Lung (tissue), 12 donors: ENCODE data around the gene C1orf116. TPM values are rescaled to one million over a fixed set of nuclear protein-coding genes. Genes with fewer than 3 reads are reported as not detected.

ENCODE experiments used
- ATAC-seq: fragments of 200-7000 bp; cut with Tn5 transposase; one replicate; pipeline ENCODE4 v1.9.1; 2020; ENCODE audit warnings: moderate number of reproducible peaks; ENCODE audit not compliant: insufficient read depth, low FRiP score
- DNase-seq, 3 donors: peaks; one replicate each; pipeline ENCODE4 v3.0.0-alpha.2; 2013 to 2017
- H3K27ac ChIP-seq, 2 donors: one replicate each; pipeline ENCODE4 v1.5.1; 2013; ENCODE audit warnings: mild to moderate bottlenecking in 2 of 2, moderate library complexity in 2 of 2, control low read depth in 1 of 2, inconsistent platforms in 1 of 2, low read depth in 1 of 2, low read length in 1 of 2
- H3K27me3 ChIP-seq, 3 donors: one replicate each; pipeline ENCODE4 v1.5.1; 2013; ENCODE audit warnings: low read length in 2 of 3; ENCODE audit not compliant: control insufficient read depth in 3 of 3, insufficient read depth in 3 of 3
- H3K36me3 ChIP-seq, 4 donors: one replicate each; pipeline ENCODE4 v1.5.1; 2013; ENCODE audit warnings: low read length in 4 of 4, mild to moderate bottlenecking in 1 of 4, moderate library complexity in 1 of 4; ENCODE audit not compliant: control insufficient read depth in 4 of 4, insufficient read depth in 4 of 4
- H3K4me1 ChIP-seq, 5 donors: one replicate each; pipeline ENCODE4 v1.5.1; 2013; ENCODE audit warnings: low read length in 5 of 5, mild to moderate bottlenecking in 2 of 5, moderate library complexity in 1 of 5; ENCODE audit not compliant: control insufficient read depth in 5 of 5, insufficient read depth in 5 of 5
- H3K4me3 ChIP-seq: one replicate; pipeline ENCODE4 v1.5.1; 2013; ENCODE audit warnings: mild to moderate bottlenecking, control low read depth, moderate library complexity
- H3K9ac ChIP-seq, 2 donors: one replicate each; pipeline ENCODE4 v1.5.1; 2013; ENCODE audit warnings: low read length in 2 of 2, control low read depth in 1 of 2; ENCODE audit not compliant: insufficient read depth in 1 of 2
- H3K9me3 ChIP-seq, 4 donors: one replicate each; pipeline ENCODE4 v1.5.1; 2013; ENCODE audit warnings: low read length in 3 of 4, mild to moderate bottlenecking in 1 of 4, moderate library complexity in 1 of 4; ENCODE audit not compliant: control insufficient read depth in 4 of 4, insufficient read depth in 3 of 4
- CTCF ChIP-seq: IDR thresholded peaks from 2 replicates; pipeline ENCODE4 v1.5.1; 2012; ENCODE audit warnings: mild to moderate bottlenecking; ENCODE audit errors: control extremely low read depth, extremely low read depth
- WGBS, 2 donors: extraction: QIAGEN DNeasy Blood & Tissue Kit; methylation state at CpG; one replicate each; pipeline ENCODE4 v1.1.7; 2013; 5-methylcytosine and 5-hydroxymethylcytosine counted together
- polyA plus RNA-seq, 2 donors: library from polyadenylated mRNA; stranded (reverse); fragments of 200-250 nt; gene quantifications; one replicate each; pipeline ENCODE4 v1.2.1, GENCODE V29; 2013
- total RNA-seq, 2 donors: library from RNA; depleted of rRNA in 1 of 2; stranded (reverse); fragments of >200 nt in 1 of 2; gene quantifications; one replicate each; pipeline ENCODE4 v1.2.1, GENCODE V29; 2014 to 2021
- donor health status: control.
- donor health status: control.
- donor health status: Bipolar disorder and iron deficiency.
- donor health status: healthy.
- donor health status: DM: yes; HTN: yes; CAD: no.

The C1orf116 gene
- total and polyA plus RNA-seq, 4 donors, result 27.7 to 130 (median 91.6) TPM

DNA sequence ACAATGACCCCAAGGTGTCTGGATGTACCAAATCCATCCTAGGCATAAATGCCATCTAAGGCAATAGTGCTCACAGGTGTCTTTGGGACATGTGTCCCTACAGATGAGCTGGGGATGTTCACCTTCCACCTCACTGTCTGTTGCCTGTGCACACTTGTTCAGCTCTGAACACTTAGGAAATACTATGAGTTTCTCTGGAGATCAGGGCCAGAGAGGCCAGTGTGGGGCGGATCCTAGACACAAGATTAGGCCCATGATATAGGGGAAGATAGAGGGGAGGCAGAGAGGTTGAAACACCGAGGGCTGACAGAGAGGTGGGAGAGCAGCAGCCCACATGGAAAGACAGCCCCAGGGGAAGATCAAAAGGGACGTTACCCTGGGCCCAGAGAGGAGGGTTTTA, 25.6 kb downstream of the C1orf116 start:
- Histone ChIP-seq H3K9me3 (no peaks in the 10 kb centered on the region), H3K4me3 (no peak overlapping the region), H3K9ac (no peak overlapping the region), H3K4me1 (peaks cover 0 to 10% (median 4%) of the 10 kb centered on the region in 5 donors), H3K27ac (peak overlapping the region in 1 of 2 donors; percentile 87), H3K36me3 (no peaks in the 10 kb centered on the region), H3K27me3 (no peaks in the 10 kb centered on the region)
- WGBS, 2 donors, result 67 to 86% methylated on average over 3 of the region's 3 CpGs
- DNase-seq (no peak), ATAC-seq (no peak)
- TF ChIP-seq CTCF, result no peak

GRCh38 chr1:207006083-207006482, 26.5 kb downstream of the C1orf116 start:
- DNase-seq (no peak), ATAC-seq (no peak)
- Histone ChIP-seq H3K4me3 (no peak overlapping the region), H3K4me1 (peaks cover 0 to 15% (median 4%) of the 10 kb centered on the region in 5 donors), H3K36me3 (no peaks in the 10 kb centered on the region), H3K27me3 (no peaks in the 10 kb centered on the region), H3K9ac (no peak overlapping the region), H3K27ac (peak overlapping the region in 1 of 2 donors; percentile 12), H3K9me3 (no peaks in the 10 kb centered on the region)
- no peak for TF ChIP-seq CTCF
- WGBS, 2 donors, result 87 to 96% methylated on average over 3 of the region's 3 CpGs

DNA sequence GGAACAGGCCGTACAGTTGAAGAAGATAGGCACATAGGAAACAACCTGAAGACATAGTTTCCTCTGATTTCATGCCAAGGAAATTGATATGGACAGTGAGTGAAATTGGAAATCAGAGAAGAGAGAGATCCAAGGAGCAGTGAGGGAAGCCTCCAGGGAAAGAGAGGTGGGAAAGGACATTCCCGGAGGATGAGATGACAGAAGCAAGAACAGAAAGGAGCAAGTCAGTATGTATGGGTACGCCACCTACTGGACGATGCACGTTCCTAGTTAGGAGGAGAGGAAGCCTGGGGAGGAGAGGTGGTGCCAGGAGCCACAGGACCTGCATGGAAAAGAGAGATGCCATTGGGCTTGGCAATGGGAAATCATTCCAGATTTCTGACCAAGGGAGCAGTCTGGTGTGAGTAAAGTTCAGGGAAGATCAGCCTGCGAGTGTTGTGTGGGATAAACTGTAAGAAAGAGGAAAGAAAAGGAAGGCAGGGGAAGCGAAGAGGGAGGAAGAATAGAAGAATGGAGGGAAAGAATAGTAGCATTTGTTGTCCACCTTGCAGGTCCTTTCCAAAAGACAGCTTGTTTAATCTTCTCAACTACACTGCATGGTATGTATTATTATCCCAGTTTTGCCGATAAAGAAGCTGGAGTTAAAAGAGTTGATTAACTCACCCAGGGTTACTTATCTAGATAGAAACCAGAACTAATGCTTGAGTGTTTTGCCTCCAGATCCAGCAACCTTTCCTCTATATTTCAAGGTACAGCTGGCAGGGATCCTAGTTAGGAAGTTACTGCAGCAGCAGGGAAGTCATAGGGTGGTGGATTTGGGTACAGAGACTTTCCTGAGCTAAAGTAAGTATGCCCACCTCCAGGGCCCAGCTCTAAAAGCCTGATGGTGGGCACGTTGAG, 27.4 kb downstream of the C1orf116 start:
- 37 to 48% methylated on average over 9 of the region's 9 CpGs for WGBS, 2 donors
- H3K36me3 ChIP-seq, result no peaks in the 10 kb centered on the region

More for the DNA sequence above, 27.4 kb downstream of the C1orf116 start:
- H3K9ac ChIP-seq, result no peak overlapping the region
- ATAC-seq (no peak), DNase-seq (peak; percentile 39 to 58 (median 42))
- no peak for TF ChIP-seq CTCF
- H3K4me1 ChIP-seq, result peaks cover 0 to 15% (median 4%) of the 10 kb centered on the region in 5 donors
- H3K4me3 ChIP-seq, result no peak overlapping the region
- H3K27me3 ChIP-seq, result no peaks in the 10 kb centered on the region
- no peaks in the 10 kb centered on the region for H3K9me3 ChIP-seq
- H3K27ac ChIP-seq, result peak overlapping the region in 1 of 2 donors; percentile 68
